Gastroesophageal sphincter (tissue), 3 donors: ENCODE results near the gene PEPD.

Source experiments
- EP300 ChIP-seq: sonication (generic); formaldehyde crosslinking; IDR thresholded peaks from one replicate; pipeline ENCODE4 v1.6.1; 2017; ENCODE audit warnings: antibody characterized with exemption, mild to moderate bottlenecking
- POLR2A ChIP-seq, 2 donors: fragments of 450-650 bp; IDR thresholded peaks; one replicate each; pipeline ENCODE4 v1.6.1; 2017; ENCODE audit warnings: antibody characterized with exemption in 2 of 2, mild to moderate bottlenecking in 2 of 2, moderate library complexity in 1 of 2
- POLR2AphosphoS5 ChIP-seq: sonication (generic); formaldehyde crosslinking; IDR thresholded peaks from one replicate; pipeline ENCODE4 v1.6.1; 2017; ENCODE audit warnings: antibody characterized with exemption
- TF ChIP-seq, protein P1 (sequence below), 4 experiments: fragments of 200-600 bp in 2 of 4; fragments of 450-650 bp in 2 of 4; sonication (generic) in 1 of 4; IDR thresholded peaks; one replicate each; pipeline ENCODE4 v1.5.1; 2017 to 2019; ENCODE audit warnings: antibody characterized with exemption in 4 of 4, mild to moderate bottlenecking in 2 of 4, moderate library complexity in 2 of 4

DNA sequence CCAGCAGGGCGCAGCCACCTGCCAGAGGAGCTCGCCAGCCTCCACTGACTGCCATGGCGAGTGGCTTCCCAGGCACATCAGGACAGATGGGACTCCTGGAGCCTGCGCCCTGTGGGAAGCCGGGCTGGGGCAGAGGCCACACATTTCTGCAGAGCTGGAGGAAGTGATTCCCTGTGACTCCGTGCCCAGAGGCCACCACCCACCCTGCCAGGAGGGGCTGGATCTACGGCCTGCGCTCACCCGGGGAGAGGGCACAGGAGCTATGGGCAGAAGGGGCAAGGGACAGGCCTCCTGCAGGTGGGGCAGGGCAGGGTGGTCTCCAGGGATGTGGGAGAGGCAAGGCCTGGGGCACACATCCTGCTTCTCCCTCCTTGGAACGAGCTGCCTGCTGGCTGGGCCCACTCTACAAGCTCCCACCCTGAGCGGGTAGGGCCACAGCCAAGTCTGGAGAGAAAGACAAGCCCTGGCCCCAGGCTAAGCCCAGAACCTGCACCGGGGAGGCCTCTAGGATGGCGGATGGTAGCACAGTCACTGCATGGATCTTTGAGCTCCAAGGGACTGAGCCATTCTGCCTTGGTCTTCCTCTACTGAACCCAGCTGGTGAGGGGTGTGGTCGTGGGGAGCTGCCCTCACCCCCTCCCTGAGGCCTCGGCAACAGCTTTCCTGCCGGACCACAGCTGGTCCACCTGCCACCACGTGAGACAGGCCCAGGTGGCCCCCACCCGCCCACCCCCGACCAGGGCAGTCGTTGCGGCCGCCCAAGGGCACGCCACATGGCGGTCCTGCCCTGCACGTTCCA is 107.5 kb downstream of the PEPD start:
- TF ChIP-seq, protein P1, sequence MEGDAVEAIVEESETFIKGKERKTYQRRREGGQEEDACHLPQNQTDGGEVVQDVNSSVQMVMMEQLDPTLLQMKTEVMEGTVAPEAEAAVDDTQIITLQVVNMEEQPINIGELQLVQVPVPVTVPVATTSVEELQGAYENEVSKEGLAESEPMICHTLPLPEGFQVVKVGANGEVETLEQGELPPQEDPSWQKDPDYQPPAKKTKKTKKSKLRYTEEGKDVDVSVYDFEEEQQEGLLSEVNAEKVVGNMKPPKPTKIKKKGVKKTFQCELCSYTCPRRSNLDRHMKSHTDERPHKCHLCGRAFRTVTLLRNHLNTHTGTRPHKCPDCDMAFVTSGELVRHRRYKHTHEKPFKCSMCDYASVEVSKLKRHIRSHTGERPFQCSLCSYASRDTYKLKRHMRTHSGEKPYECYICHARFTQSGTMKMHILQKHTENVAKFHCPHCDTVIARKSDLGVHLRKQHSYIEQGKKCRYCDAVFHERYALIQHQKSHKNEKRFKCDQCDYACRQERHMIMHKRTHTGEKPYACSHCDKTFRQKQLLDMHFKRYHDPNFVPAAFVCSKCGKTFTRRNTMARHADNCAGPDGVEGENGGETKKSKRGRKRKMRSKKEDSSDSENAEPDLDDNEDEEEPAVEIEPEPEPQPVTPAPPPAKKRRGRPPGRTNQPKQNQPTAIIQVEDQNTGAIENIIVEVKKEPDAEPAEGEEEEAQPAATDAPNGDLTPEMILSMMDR (IDR thresholded peaks at IDR 0.05): no peak
- TF ChIP-seq POLR2AphosphoS5 (no peak), POLR2A (IDR thresholded peaks at IDR 0.05) (no peak), EP300 (no peak)
